K562 (cell line): ENCODE measurements around the gene PSORS1C1. TPM values are rescaled to one million over a fixed set of nuclear protein-coding genes. Genes with fewer than 3 reads are reported as not detected.

Source experiments
- CEBPZ ChIP-seq: fragments of 150-350 bp; IDR thresholded peaks from 2 replicates; pipeline ENCODE4 v1.6.1; 2014; ENCODE audit warnings: low read depth, mild to moderate bottlenecking, low read length, borderline replicate concordance
- CTBP1 ChIP-seq: fragments of 450-650 bp; IDR thresholded peaks from 2 replicates; pipeline ENCODE4 v1.6.1; 2016; ENCODE audit warnings: borderline replicate concordance
- DIDO1 ChIP-seq: fragments of 450-650 bp; IDR thresholded peaks from 2 replicates; pipeline ENCODE4 v1.6.1; 2016; ENCODE audit warnings: low read depth, missing biosample characterization, missing genetic modification characterization
- E2F4 ChIP-seq: sonication (generic); formaldehyde crosslinking; IDR thresholded peaks from 2 replicates; pipeline ENCODE4 v1.8.0; 2022; ENCODE audit warnings: mild to moderate bottlenecking, low read depth, missing genetic modification reagents
- E2F8 ChIP-seq: fragments of 450-650 bp; IDR thresholded peaks from 2 replicates; pipeline ENCODE4 v1.7.1; 2018; ENCODE audit warnings: mild to moderate bottlenecking, low read depth; ENCODE audit not compliant: partially characterized antibody
- HDAC1 ChIP-seq, 2 experiments: fragments of 450-650 bp; IDR thresholded peaks; 2 replicates each; pipeline ENCODE4 v1.6.1; 2016 to 2017; ENCODE audit warnings: inconsistent platforms in 1 of 2, mild to moderate bottlenecking in 1 of 2, moderate library complexity in 1 of 2
- L3MBTL2 ChIP-seq: fragments of 450-650 bp; IDR thresholded peaks from 2 replicates; pipeline ENCODE4 v1.6.1; 2016; ENCODE audit warnings: mild to moderate bottlenecking, moderate library complexity
- POLR2AphosphoS5 ChIP-seq: IDR thresholded peaks from 2 replicates; pipeline ENCODE4 v1.6.1; 2011; ENCODE audit warnings: mild to moderate bottlenecking, low read depth, low read length, moderate library complexity; ENCODE audit not compliant: control insufficient read depth, insufficient read depth
- RBFOX2 ChIP-seq: fragments of 200-400 bp; formaldehyde crosslinking; IDR thresholded peaks from 2 replicates; pipeline ENCODE4 v1.6.1; 2017; ENCODE audit warnings: low read depth, mild to moderate bottlenecking, low read length, moderate library complexity
- RBM22 ChIP-seq: fragments of 200-400 bp; formaldehyde crosslinking; IDR thresholded peaks from 2 replicates; pipeline ENCODE4 v1.6.1; 2018; ENCODE audit warnings: low read length, low read depth; ENCODE audit not compliant: poor library complexity, severe bottlenecking
- TBP ChIP-seq: optimal IDR thresholded peaks from 2 replicates; pipeline ENCODE3; 2011; ENCODE audit warnings: low read depth, low read length, improper control_type of control experiment
- TEAD4 ChIP-seq, 2 experiments: sonication (generic) in 1 of 2; formaldehyde crosslinking in 1 of 2; IDR thresholded peaks; 2 replicates each; pipeline versions ENCODE4 v1.6.1 to v1.8.0; 2012 to 2022; ENCODE audit warnings: borderline replicate concordance in 1 of 2, inconsistent platforms in 1 of 2, low read length in 1 of 2, mild to moderate bottlenecking in 1 of 2, missing genetic modification reagents in 1 of 2
- ZKSCAN1 ChIP-seq: fragments of 150-350 bp; IDR thresholded peaks from 2 replicates; pipeline ENCODE4 v1.6.1; 2016; ENCODE audit warnings: low read depth, low read length
- ZNF146 ChIP-seq: IDR thresholded peaks from one replicate; pipeline ENCODE4 v1.6.1; 2018; ENCODE audit warnings: missing compliant biosample characterization; ENCODE audit not compliant: unreplicated experiment
- ZNF217 ChIP-seq: sonication (generic); formaldehyde crosslinking; IDR thresholded peaks from 2 replicates; pipeline ENCODE4 v1.8.0; 2022; ENCODE audit warnings: mild to moderate bottlenecking, missing genetic modification reagents
- ZNF668 ChIP-seq: fragments of 250-450 bp; sonication (Bioruptor Pico); IDR thresholded peaks from 2 replicates; pipeline ENCODE4 v1.8.0; 2022; ENCODE audit warnings: mild to moderate bottlenecking, inconsistent platforms
- polyA plus RNA-seq, 8 experiments: library from polyadenylated mRNA; depleted of rRNA in 4 of 8; stranded (reverse) in 5 of 8; unstranded in 3 of 8; fragments of >200 nt; fragmentation: Nextera tagmentation in 2 of 8; fragmentation: Illumina TruSeq in 1 of 8; extraction: Ambion mirVana in 2 of 8; extraction: Trizol in 1 of 8; gene quantifications; 2 replicates each; pipeline versions ENCODE4 v1.2.1 to v1.2.3, GENCODE V29; 2011 to 2014; ENCODE audit warnings: inconsistent platforms in 1 of 8, missing spikeins in 1 of 8
- total RNA-seq, 7 experiments: library from RNA; depleted of rRNA in 6 of 7; stranded (reverse); fragments of >200 nt in 6 of 7; fragmentation: Illumina TruSeq in 2 of 7; extraction: Trizol in 2 of 7; gene quantifications; 2 replicates each; pipeline versions ENCODE4 v1.2.1 to v1.2.3, GENCODE V29; 2011 to 2021; ENCODE audit warnings: low replicate concordance in 1 of 7
- TF ChIP-seq, protein P1 (sequence below): fragments of 450-650 bp; IDR thresholded peaks from 2 replicates; pipeline ENCODE4 v1.6.1; 2016

The PSORS1C1 gene
- total and polyA plus RNA-seq, 9 of the 15 experiments (the other 6 are each of a cell fraction or from before 2014, with no cell fraction given), result 0.11 TPM; not detected in 8

- TF ChIP-seq CEBPZ (peak; percentile 92), E2F8 (peak; percentile 96), E2F4 (CRISPR knock-in tag) (peak; percentile 94), ZNF217 (CRISPR knock-in tag) (no peak), CTBP1 (peak; percentile 96), ZKSCAN1 (peak; percentile 70), RBFOX2 (peak; percentile 81), L3MBTL2 (peak; percentile 86), POLR2AphosphoS5 (peak; percentile 58; the same call in 1 of the 2 replicates), ZNF146 (CRISPR knock-in tag) (no peak), RBM22 (no peak), TEAD4 (IDR thresholded peaks at IDR 0.05; ENCODE audit: low read length) (peak; percentile 79), TEAD4 (CRISPR knock-in tag; IDR thresholded peaks at IDR 0.05; ENCODE audit: borderline replicate concordance) (0 out of 2 replicates have a peak, but pooled peaks have one; percentile 69), DIDO1 (peak; percentile 19; the same call in 1 of the 2 replicates), ZNF668 (CRISPR knock-in tag) (0 out of 2 replicates have a peak, but pooled peaks have one; percentile 25), TBP (peak; percentile 48), HDAC1 (IDR thresholded peaks at IDR 0.05) (peak in 1 of 2 experiments; percentile 94; a peak in 2 of 4 replicates)
- TF ChIP-seq, protein P1, sequence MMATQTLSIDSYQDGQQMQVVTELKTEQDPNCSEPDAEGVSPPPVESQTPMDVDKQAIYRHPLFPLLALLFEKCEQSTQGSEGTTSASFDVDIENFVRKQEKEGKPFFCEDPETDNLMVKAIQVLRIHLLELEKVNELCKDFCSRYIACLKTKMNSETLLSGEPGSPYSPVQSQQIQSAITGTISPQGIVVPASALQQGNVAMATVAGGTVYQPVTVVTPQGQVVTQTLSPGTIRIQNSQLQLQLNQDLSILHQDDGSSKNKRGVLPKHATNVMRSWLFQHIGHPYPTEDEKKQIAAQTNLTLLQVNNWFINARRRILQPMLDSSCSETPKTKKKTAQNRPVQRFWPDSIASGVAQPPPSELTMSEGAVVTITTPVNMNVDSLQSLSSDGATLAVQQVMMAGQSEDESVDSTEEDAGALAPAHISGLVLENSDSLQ, result peak; percentile 66
Observed at GRCh38 chr6:31158140-31158862, 43.7 kb downstream of the PSORS1C1 start, which contains the start of gene TCF19 (continued).
